ENCODE results near the gene SPAG16. TPM values are rescaled to one million over a fixed set of nuclear protein-coding genes. Genes with fewer than 3 reads are reported as not detected.
"Not testable (repeated sequence)": the region's sequence is repeated elsewhere in the genome, so short reads cannot be mapped to it uniquely, and the experiment has no call there.

The SPAG16 gene
- total RNA-seq, 4 donors from 2014 or later: 1.2 to 30.8 (median 16.2) TPM

DNA sequence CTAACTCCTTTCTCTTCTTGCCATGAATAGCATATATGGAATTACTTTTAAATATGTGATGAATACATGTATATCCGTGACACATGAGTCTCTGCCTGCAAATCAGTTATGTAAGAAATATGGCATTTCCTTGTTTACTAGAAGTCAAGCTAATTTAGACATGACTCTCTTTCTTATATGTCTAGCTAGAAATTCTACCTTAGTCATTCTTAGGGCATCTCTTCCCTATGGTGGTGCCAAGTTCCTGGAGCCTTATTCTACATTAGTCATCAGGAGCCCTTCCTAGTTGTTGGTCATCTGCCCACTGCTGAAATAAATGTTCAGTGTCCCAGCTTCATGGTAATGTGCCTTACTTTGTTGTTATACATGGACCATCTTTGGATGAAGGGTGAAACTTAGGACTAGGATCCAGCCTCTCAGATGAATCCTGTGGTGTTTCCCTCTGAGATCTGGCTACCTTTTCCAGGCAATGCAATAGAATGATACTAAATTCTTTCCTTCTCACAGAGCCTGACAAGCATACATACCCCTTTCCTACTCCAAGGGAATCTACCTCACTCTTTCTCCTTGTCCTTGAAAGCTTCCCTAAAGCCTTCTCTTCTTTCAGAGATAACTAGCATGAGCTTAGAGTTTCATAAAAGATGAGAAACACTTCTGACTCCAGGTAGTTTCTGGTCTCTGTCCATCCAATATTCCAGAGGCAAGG, 711.3 kb downstream of the SPAG16 start:
- intact Hi-C loops (cut with DNase I; ENCODE audit: low total_unique reads): no loop called here
- H3K9me3 ChIP-seq: no peaks in the 10 kb centered on the region
- 67 to 71% methylated on average over 1 of the region's 1 CpG for WGBS, 2 donors (ENCODE audit: low coverage in 1 of 2)

DNA sequence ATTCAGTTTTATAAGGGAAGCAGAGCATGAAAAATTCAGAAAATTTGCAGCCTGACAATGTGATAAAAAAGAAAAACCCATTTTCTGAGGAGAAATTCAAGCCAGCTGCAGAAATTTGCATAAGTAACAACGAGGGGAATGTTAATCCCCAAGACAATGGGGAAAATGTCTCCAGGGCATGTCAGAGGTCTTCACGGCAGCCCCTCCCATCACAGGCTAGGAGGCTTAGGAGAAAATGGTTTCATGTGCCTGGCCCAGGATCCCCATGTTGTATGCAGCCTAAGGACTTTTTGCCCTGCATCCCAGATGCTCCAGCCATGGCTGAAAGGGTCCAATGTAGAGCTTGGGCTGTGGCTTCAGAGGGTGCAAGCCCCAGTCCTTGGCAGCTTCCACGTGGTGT, 714.7 kb downstream of the SPAG16 start:
- in situ Hi-C loops (cut with MboI; ENCODE audit: low pct_ligation_motif_present in 1 of 4, low pct_unique_long_range_greater_than_20kb in 1 of 4, low sequenced_read_pairs in 3 of 4); H3K27ac ChIP-seq; H3K27me3 ChIP-seq; H3K9me3 ChIP-seq; DNase-seq; H3K36me3 ChIP-seq; intact Hi-C loops (cut with DNase I; ENCODE audit: low total_unique reads); H3K4me3 ChIP-seq; H3K4me1 ChIP-seq: not testable (repeated sequence)
- WGBS, 2 donors (ENCODE audit: low coverage in 1 of 2): 54 to 64% methylated on average over 2 to 3 of the region's 3 CpGs

More for the DNA sequence above, 711.3 kb downstream of the SPAG16 start:
- Histone ChIP-seq H3K4me3 (no peak overlapping the region), H3K27ac (no peak overlapping the region), H3K36me3 (no peaks in the 10 kb centered on the region), H3K27me3 (no peaks in the 10 kb centered on the region), H3K4me1 (no peaks in the 10 kb centered on the region)
- in situ Hi-C loops (cut with MboI; ENCODE audit: low pct_ligation_motif_present in 1 of 4, low pct_unique_long_range_greater_than_20kb in 1 of 4, low sequenced_read_pairs in 3 of 4): no loop called here
- DNase-seq: no peak
- TF ChIP-seq POLR2A (IDR thresholded peaks at IDR 0.05): no peak
- no peak for TF ChIP-seq POLR2AphosphoS5 (IDR thresholded peaks at IDR 0.05)
- TF ChIP-seq EP300 (IDR thresholded peaks at IDR 0.05; ENCODE audit: low read depth): no peak
- TF ChIP-seq, protein P1, sequence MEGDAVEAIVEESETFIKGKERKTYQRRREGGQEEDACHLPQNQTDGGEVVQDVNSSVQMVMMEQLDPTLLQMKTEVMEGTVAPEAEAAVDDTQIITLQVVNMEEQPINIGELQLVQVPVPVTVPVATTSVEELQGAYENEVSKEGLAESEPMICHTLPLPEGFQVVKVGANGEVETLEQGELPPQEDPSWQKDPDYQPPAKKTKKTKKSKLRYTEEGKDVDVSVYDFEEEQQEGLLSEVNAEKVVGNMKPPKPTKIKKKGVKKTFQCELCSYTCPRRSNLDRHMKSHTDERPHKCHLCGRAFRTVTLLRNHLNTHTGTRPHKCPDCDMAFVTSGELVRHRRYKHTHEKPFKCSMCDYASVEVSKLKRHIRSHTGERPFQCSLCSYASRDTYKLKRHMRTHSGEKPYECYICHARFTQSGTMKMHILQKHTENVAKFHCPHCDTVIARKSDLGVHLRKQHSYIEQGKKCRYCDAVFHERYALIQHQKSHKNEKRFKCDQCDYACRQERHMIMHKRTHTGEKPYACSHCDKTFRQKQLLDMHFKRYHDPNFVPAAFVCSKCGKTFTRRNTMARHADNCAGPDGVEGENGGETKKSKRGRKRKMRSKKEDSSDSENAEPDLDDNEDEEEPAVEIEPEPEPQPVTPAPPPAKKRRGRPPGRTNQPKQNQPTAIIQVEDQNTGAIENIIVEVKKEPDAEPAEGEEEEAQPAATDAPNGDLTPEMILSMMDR (IDR thresholded peaks at IDR 0.05): no peak

DNA sequence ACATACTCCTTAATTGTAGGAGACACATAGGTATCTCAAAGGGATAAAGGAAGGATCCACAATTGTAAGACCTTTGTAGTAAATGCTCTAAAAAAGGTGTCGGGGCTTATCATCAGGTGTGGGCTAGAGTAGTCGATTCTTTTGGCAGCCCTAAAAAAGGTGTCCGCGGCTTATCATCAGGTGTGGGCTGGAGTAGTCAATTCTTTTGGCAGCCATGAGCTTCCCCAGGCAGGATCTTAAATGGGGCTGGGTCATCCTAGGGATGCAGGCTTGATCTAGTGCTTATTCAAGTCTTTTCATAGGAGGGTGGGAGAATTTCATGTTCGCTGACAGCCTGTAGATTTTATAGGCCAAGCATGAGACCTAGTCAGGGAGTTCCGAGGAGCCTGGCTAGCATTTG, 720.2 kb downstream of the SPAG16 start:
- Histone ChIP-seq H3K4me3 (no peak overlapping the region), H3K36me3 (no peaks in the 10 kb centered on the region), H3K27me3 (no peaks in the 10 kb centered on the region), H3K4me1 (no peaks in the 10 kb centered on the region), H3K27ac (no peak overlapping the region), H3K9me3 (no peaks in the 10 kb centered on the region)
- TF ChIP-seq EP300 (IDR thresholded peaks at IDR 0.05; ENCODE audit: low read depth): no peak
- TF ChIP-seq, protein P1 (IDR thresholded peaks at IDR 0.05): no peak
- TF ChIP-seq POLR2A (IDR thresholded peaks at IDR 0.05): no peak
- no peak for TF ChIP-seq POLR2AphosphoS5 (IDR thresholded peaks at IDR 0.05)
- intact Hi-C loops (cut with DNase I; ENCODE audit: low total_unique reads) (no loop called here), in situ Hi-C loops (cut with MboI; ENCODE audit: low pct_ligation_motif_present in 1 of 4, low pct_unique_long_range_greater_than_20kb in 1 of 4, low sequenced_read_pairs in 3 of 4) (no loop called here)
- WGBS, 2 donors (ENCODE audit: low coverage in 1 of 2): 86 to 87% methylated on average over 6 of the region's 6 CpGs
- DNase-seq: no peak

DNA sequence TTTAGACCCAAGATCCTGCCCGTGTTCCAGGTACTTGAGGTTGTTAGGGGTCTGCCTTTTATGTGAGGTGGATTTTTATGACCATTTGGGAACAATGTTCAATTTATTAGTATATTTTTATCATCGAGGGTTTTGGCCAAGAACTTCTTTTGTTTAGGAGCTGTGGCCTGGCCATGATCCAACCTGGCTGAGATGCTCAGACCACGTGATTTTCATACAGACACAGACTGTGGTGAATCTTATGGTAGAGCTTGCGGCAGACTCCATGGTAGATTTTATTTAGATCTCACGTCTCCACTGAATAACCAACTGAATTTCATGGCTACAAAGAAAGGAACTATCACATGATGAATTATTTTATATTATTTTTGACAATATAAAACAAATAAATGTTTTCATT, 721.1 kb downstream of the SPAG16 start:
- intact Hi-C loops (cut with DNase I; ENCODE audit: low total_unique reads): no loop called here
- 47 to 63% methylated on average over 4 to 5 of the region's 5 CpGs for WGBS, 2 donors (ENCODE audit: low coverage in 1 of 2)
- Histone ChIP-seq H3K27ac (no peak overlapping the region), H3K36me3 (no peaks in the 10 kb centered on the region), H3K9me3 (no peaks in the 10 kb centered on the region), H3K4me1 (no peaks in the 10 kb centered on the region), H3K4me3 (no peak overlapping the region), H3K27me3 (no peaks in the 10 kb centered on the region)
- in situ Hi-C loops (cut with MboI; ENCODE audit: low pct_ligation_motif_present in 1 of 4, low pct_unique_long_range_greater_than_20kb in 1 of 4, low sequenced_read_pairs in 3 of 4): no loop called here
- TF ChIP-seq POLR2AphosphoS5 (IDR thresholded peaks at IDR 0.05): no peak
- TF ChIP-seq, protein P1 (IDR thresholded peaks at IDR 0.05): no peak
- TF ChIP-seq POLR2A (IDR thresholded peaks at IDR 0.05): no peak
- TF ChIP-seq EP300 (IDR thresholded peaks at IDR 0.05; ENCODE audit: low read depth): no peak
- no peak for DNase-seq

DNA sequence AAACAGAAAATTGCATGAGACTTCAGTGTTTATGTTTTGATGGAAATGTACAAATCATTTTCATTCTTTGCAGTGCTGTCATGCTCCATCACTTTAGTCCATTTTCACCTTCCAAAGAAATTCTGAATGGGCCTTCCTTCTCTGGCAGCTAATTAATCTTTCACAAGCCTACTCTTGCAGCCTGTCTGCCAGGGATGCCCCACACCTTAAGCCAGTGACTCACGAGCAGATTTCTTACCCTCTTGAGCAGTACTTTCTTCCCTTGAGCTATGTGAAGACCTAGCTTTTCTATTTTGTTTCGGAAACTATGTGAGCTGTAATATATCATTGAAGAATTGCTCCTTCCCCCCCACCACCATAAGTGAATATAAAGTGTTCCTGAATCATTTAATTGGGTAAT, 722.3 kb downstream of the SPAG16 start:
- TF ChIP-seq EP300 (IDR thresholded peaks at IDR 0.05; ENCODE audit: low read depth): no peak
- TF ChIP-seq, protein P1 (IDR thresholded peaks at IDR 0.05): no peak
- TF ChIP-seq POLR2AphosphoS5 (IDR thresholded peaks at IDR 0.05): no peak
- TF ChIP-seq POLR2A (IDR thresholded peaks at IDR 0.05): no peak
- 49 to 100% methylated on average over 1 to 2 of the region's 2 CpGs for WGBS, 2 donors (ENCODE audit: low coverage in 1 of 2)
- H3K9me3 ChIP-seq: no peaks in the 10 kb centered on the region
- no peak overlapping the region for H3K4me3 ChIP-seq
- intact Hi-C loops (cut with DNase I; ENCODE audit: low total_unique reads) (no loop called here), in situ Hi-C loops (cut with MboI; ENCODE audit: low pct_ligation_motif_present in 1 of 4, low pct_unique_long_range_greater_than_20kb in 1 of 4, low sequenced_read_pairs in 3 of 4) (no loop called here)
- H3K27ac ChIP-seq: no peak overlapping the region
- H3K36me3 ChIP-seq: no peaks in the 10 kb centered on the region
- no peaks in the 10 kb centered on the region for H3K4me1 ChIP-seq
- no peak for DNase-seq
- H3K27me3 ChIP-seq: no peaks in the 10 kb centered on the region

All from transverse colon (tissue), 4 donors.